Right atrium auricular region (tissue), 2 donors: ENCODE measurements around the gene PSMB9. TPM values are rescaled to one million over a fixed set of nuclear protein-coding genes. Genes with fewer than 3 reads are reported as not detected.

Source experiments
- DNase-seq: peaks from one replicate; pipeline ENCODE4 v3.0.0-alpha.2; 2019; ENCODE audit warnings: low spot score
- H3K27ac ChIP-seq, 2 donors: fragments of 200-600 bp; sonication (generic); 1 replicate in 1 of 2; 2 replicates in 1 of 2; pipeline ENCODE4 v1.5.1; 2016 to 2019
- H3K27me3 ChIP-seq, 2 donors: fragments of 200-600 bp; sonication (generic); one replicate each; pipeline versions ENCODE4 v1.5.1 to v1.6.0; 2017 to 2019
- H3K36me3 ChIP-seq: fragments of 200-600 bp; sonication (generic); one replicate; pipeline ENCODE4 v1.5.1; 2016
- H3K4me1 ChIP-seq, 2 donors: fragments of 200-600 bp; sonication (generic); one replicate each; pipeline versions ENCODE4 v1.5.1 to v1.6.0; 2017 to 2019
- H3K4me3 ChIP-seq, 2 donors: fragments of 200-600 bp; sonication (generic); 1 replicate in 1 of 2; 2 replicates in 1 of 2; pipeline ENCODE4 v1.5.1; 2017 to 2019; ENCODE audit warnings: mild to moderate bottlenecking in 1 of 2, moderate library complexity in 1 of 2
- H3K9me3 ChIP-seq, 2 donors: fragments of 200-600 bp; sonication (generic); one replicate each; pipeline ENCODE4 v1.5.1; 2019
- CTCF ChIP-seq, 2 donors: fragments of 200-600 bp; sonication (generic); IDR thresholded peaks; one replicate each; pipeline ENCODE4 v1.5.1; 2019; ENCODE audit warnings: antibody characterized with exemption in 2 of 2
- total RNA-seq, 2 donors: library from RNA; depleted of rRNA; stranded (reverse); fragments of >200 nt; gene quantifications; one replicate each; pipeline ENCODE4 v1.1.0, GENCODE V29; 2016

The PSMB9 gene
- total RNA-seq, 2 donors from 2014 or later = 10.9 to 17.6 TPM

GRCh38 chr6:32842021-32842650, 11.9 kb upstream of the PSMB9 start:
- TF ChIP-seq CTCF (IDR thresholded peaks at IDR 0.05) = no peak
- H3K9me3 ChIP-seq = no peaks in the 10 kb centered on the region
- peaks cover 27% of the 10 kb centered on the region for H3K36me3 ChIP-seq
- H3K27me3 ChIP-seq = no peaks in the 10 kb centered on the region
- DNase-seq = no peak
- no peak overlapping the region for H3K27ac ChIP-seq
- peaks cover 0 to 38% of the 10 kb centered on the region in 2 donors for H3K4me1 ChIP-seq
- no peak overlapping the region for H3K4me3 ChIP-seq

GRCh38 chr6:32842690-32843089, 11.3 kb upstream of the PSMB9 start:
- no peak for DNase-seq
- TF ChIP-seq CTCF (IDR thresholded peaks at IDR 0.05) = no peak
- Histone ChIP-seq H3K9me3 (no peaks in the 10 kb centered on the region), H3K27me3 (no peaks in the 10 kb centered on the region), H3K4me3 (no peak overlapping the region), H3K4me1 (peaks cover 0 to 33% of the 10 kb centered on the region in 2 donors), H3K27ac (peak overlapping the region; percentile 94 to 95), H3K36me3 (peaks cover 33% of the 10 kb centered on the region)

DNA sequence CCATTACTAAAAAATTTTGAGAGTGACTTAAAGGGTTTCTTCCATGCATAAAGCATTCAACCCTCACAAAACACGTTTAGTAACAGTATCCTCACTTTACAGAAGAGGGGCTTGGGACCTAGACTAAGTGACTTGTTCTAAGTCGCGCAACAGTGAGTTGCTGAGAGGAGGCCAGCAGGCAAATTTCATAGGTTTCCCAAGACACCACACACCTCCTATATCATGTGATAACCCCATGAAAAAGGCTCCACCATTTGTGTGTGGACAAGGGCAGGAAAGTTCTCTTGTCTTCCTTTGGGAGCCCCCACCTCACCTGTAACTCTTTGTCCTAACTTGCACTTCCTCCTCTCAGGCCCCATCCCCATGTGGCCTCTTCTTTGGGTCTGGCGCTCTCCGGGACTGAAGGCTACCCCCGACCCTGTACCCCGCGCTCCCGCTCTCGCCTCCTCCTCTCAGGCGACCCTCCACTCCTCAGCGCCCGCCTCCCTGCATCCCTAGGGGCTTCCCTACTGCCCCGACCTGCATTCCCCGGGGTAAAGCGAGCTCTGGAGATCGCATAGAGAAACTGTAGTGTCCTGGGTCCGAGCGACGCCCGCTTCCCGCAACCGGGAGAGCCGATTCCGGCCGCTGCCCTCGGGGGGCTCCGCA, 10.5 kb upstream of the PSMB9 start:
- Histone ChIP-seq H3K27ac (peak overlapping the region; percentile 94 to 95), H3K9me3 (no peaks in the 10 kb centered on the region), H3K27me3 (no peaks in the 10 kb centered on the region), H3K4me1 (peaks cover 0 to 30% of the 10 kb centered on the region in 2 donors), H3K36me3 (peaks cover 40% of the 10 kb centered on the region), H3K4me3 (peak overlapping the region; percentile 70 to 73)
- no peak for TF ChIP-seq CTCF (IDR thresholded peaks at IDR 0.05)
- DNase-seq = no peak

- peaks cover 48% of the 10 kb centered on the region for H3K36me3 ChIP-seq
- peak; percentile 26 to 51 for TF ChIP-seq CTCF (IDR thresholded peaks at IDR 0.05)
- H3K9me3 ChIP-seq = no peaks in the 10 kb centered on the region
- peak within 1 kb of the TSS; percentile 94 to 95 for H3K27ac ChIP-seq
- H3K4me1 ChIP-seq = peaks cover 0 to 25% of the 10 kb centered on the region in 2 donors
- peak; percentile 98 for DNase-seq
- H3K4me3 ChIP-seq = peak within 1 kb of the TSS; percentile 70 to 73
- no peaks in the 10 kb centered on the region for H3K27me3 ChIP-seq
Observed at GRCh38 chr6:32843979-32844838, 9.8 kb upstream of the PSMB9 start, which contains the start of gene PSMB8. TSS of gene PSMB8 (minus strand) at chr6:32844047. CDS start at chr6:32843996, 51 bp downstream.

- no peaks in the 10 kb centered on the region for H3K27me3 ChIP-seq
- H3K27ac ChIP-seq = peak overlapping the region; percentile 94 to 95
- no peak for DNase-seq
- TF ChIP-seq CTCF (IDR thresholded peaks at IDR 0.05) = no peak
- no peaks in the 10 kb centered on the region for H3K9me3 ChIP-seq
- H3K36me3 ChIP-seq = peaks cover 50% of the 10 kb centered on the region
- peaks cover 0 to 25% of the 10 kb centered on the region in 2 donors for H3K4me1 ChIP-seq
- peak overlapping the region; percentile 70 to 73 for H3K4me3 ChIP-seq
Observed at GRCh38 chr6:32844839-32845383, 9.1 kb upstream of the PSMB9 start.
